K562 (cell line): ENCODE data around the gene AK2. TPM values are rescaled to one million over a fixed set of nuclear protein-coding genes. Genes with fewer than 3 reads are reported as not detected.

Source experiments
- ESRRA ChIP-seq: fragments of 450-650 bp; IDR thresholded peaks from 2 replicates; pipeline ENCODE4 v1.6.1; 2014; ENCODE audit warnings: low read depth, mild to moderate bottlenecking, moderate library complexity, borderline replicate concordance
- FOXJ3 ChIP-seq: sonication (generic); formaldehyde crosslinking; IDR thresholded peaks from 2 replicates; pipeline ENCODE4 v1.4.0; 2020; ENCODE audit warnings: mild to moderate bottlenecking, missing genetic modification reagents
- FOXM1 ChIP-seq, 2 experiments: fragments of 450-650 bp in 1 of 2; sonication (generic) in 1 of 2; formaldehyde crosslinking in 1 of 2; IDR thresholded peaks; 2 replicates each; pipeline versions ENCODE4 v1.6.1 to v1.9.0; 2017 to 2022; ENCODE audit warnings: low read depth in 2 of 2, mild to moderate bottlenecking in 2 of 2, missing genetic modification reagents in 1 of 2, moderate library complexity in 1 of 2
- GABPB1 ChIP-seq: sonication (generic); formaldehyde crosslinking; IDR thresholded peaks from 2 replicates; pipeline ENCODE4 v1.8.0; 2022; ENCODE audit warnings: mild to moderate bottlenecking, missing genetic modification reagents
- GATA2 ChIP-seq: sonication (generic); formaldehyde crosslinking; IDR thresholded peaks from 2 replicates; pipeline ENCODE4 v1.4.0; 2020; ENCODE audit warnings: mild to moderate bottlenecking, missing genetic modification reagents
- GTF2A2 ChIP-seq: IDR thresholded peaks from 2 replicates; pipeline ENCODE4 v1.6.1; 2016; ENCODE audit warnings: mild to moderate bottlenecking, missing genetic modification characterization, missing compliant biosample characterization
- GTF3C2 ChIP-seq: IDR thresholded peaks from 3 replicates; pipeline ENCODE4 v1.6.1; 2011; ENCODE audit warnings: borderline replicate concordance, mild to moderate bottlenecking, moderate library complexity; ENCODE audit not compliant: insufficient read length; ENCODE audit errors: extremely low read depth
- KAT8 ChIP-seq: fragments of 450-650 bp; IDR thresholded peaks from 2 replicates; pipeline ENCODE4 v1.6.1; 2016; ENCODE audit warnings: low read depth, mild to moderate bottlenecking
- MAZ ChIP-seq, 2 experiments: fragments of 450-650 bp in 1 of 2; sonication (generic) in 1 of 2; formaldehyde crosslinking; IDR thresholded peaks in 1 of 2; conservative IDR thresholded peaks in 1 of 2; 2 replicates each; pipeline versions ENCODE4 v1.4.0 to v1.5.0; 2020; ENCODE audit warnings: mild to moderate bottlenecking in 1 of 2, missing genetic modification reagents in 1 of 2
- NR1H2 ChIP-seq: sonication (generic); formaldehyde crosslinking; IDR thresholded peaks from 2 replicates; pipeline ENCODE4 v1.4.0; 2020; ENCODE audit warnings: mild to moderate bottlenecking, missing genetic modification reagents
- NR2C2 ChIP-seq, 2 experiments: fragments of 200-800 bp in 1 of 2; sonication (Bioruptor generic) in 1 of 2; sonication (generic) in 1 of 2; formaldehyde crosslinking in 1 of 2; IDR thresholded peaks; 2 replicates each; pipeline versions ENCODE4 v1.6.1 to v1.8.0; 2016 to 2022; ENCODE audit warnings: mild to moderate bottlenecking in 1 of 2, missing compliant biosample characterization in 1 of 2, missing genetic modification characterization in 1 of 2, missing genetic modification reagents in 1 of 2
- PHF21A ChIP-seq: fragments of 450-650 bp; IDR thresholded peaks from 2 replicates; pipeline ENCODE4 v1.6.1; 2017; ENCODE audit warnings: low read depth, borderline replicate concordance
- PHTF2 ChIP-seq: fragments of 250-450 bp; sonication (Bioruptor Pico); IDR thresholded peaks from 2 replicates; pipeline ENCODE4 v1.5.0; 2021; ENCODE audit warnings: mild to moderate bottlenecking
- SMARCE1 ChIP-seq: fragments of 450-650 bp; IDR thresholded peaks from 2 replicates; pipeline ENCODE4 v1.7.1; 2016; ENCODE audit warnings: mild to moderate bottlenecking
- ZNF184 ChIP-seq: sonication (generic); formaldehyde crosslinking; IDR thresholded peaks from 2 replicates; pipeline ENCODE4 v1.5.0; 2020; ENCODE audit warnings: missing genetic modification reagents
- ZNF217 ChIP-seq: sonication (generic); formaldehyde crosslinking; IDR thresholded peaks from 2 replicates; pipeline ENCODE4 v1.8.0; 2022; ENCODE audit warnings: mild to moderate bottlenecking, missing genetic modification reagents
- ZNF318 ChIP-seq, 2 experiments: fragments of 450-650 bp; IDR thresholded peaks; 2 replicates each; pipeline ENCODE4 v1.6.1; 2016; ENCODE audit warnings: mild to moderate bottlenecking in 2 of 2, borderline replicate concordance in 1 of 2, low read depth in 1 of 2, moderate library complexity in 1 of 2
- ZNF830 ChIP-seq: fragments of 250-450 bp; sonication (Bioruptor Pico); IDR thresholded peaks from 2 replicates; pipeline ENCODE4 v1.5.0; 2021; ENCODE audit warnings: mild to moderate bottlenecking
- polyA plus RNA-seq, 8 experiments: library from polyadenylated mRNA; depleted of rRNA in 4 of 8; stranded (reverse) in 5 of 8; unstranded in 3 of 8; fragments of >200 nt; fragmentation: Nextera tagmentation in 2 of 8; fragmentation: Illumina TruSeq in 1 of 8; extraction: Ambion mirVana in 2 of 8; extraction: Trizol in 1 of 8; gene quantifications; 2 replicates each; pipeline versions ENCODE4 v1.2.1 to v1.2.3, GENCODE V29; 2011 to 2014; ENCODE audit warnings: inconsistent platforms in 1 of 8, missing spikeins in 1 of 8
- total RNA-seq, 7 experiments: library from RNA; depleted of rRNA in 6 of 7; stranded (reverse); fragments of >200 nt in 6 of 7; fragmentation: Illumina TruSeq in 2 of 7; extraction: Trizol in 2 of 7; gene quantifications; 2 replicates each; pipeline versions ENCODE4 v1.2.1 to v1.2.3, GENCODE V29; 2011 to 2021; ENCODE audit warnings: low replicate concordance in 1 of 7

Gene AK2
- total and polyA plus RNA-seq, 9 of the 15 experiments (the other 6 are each of a cell fraction or from before 2014, with no cell fraction given), result 105 to 1,050 (median 509) TPM

- TF ChIP-seq ZNF318 (IDR thresholded peaks at IDR 0.05; ENCODE audit: borderline replicate concordance in 1 of 2, low read depth in 1 of 2) (no peak), GATA2 (CRISPR knock-in tag) (no peak), NR2C2 (CRISPR knock-in tag; IDR thresholded peaks at IDR 0.05) (no peak), NR2C2 (tag; IDR thresholded peaks at IDR 0.05) (peak; percentile 63; the same call in 1 of the 2 replicates), PHTF2 (CRISPR knock-in tag) (no peak), PHF21A (no peak), NR1H2 (no peak), ZNF830 (CRISPR knock-in tag) (no peak), MAZ (CRISPR knock-in tag; conservative IDR thresholded peaks at IDR 0.05 in 1 of 2, IDR thresholded peaks at IDR 0.05 in 1 of 2) (no peak), ESRRA (peak; percentile 78; the same call in 1 of the 2 replicates), FOXJ3 (no peak), GTF3C2 (no peak), ZNF217 (CRISPR knock-in tag) (no peak), ZNF184 (CRISPR knock-in tag) (no peak), GTF2A2 (tag) (no peak), KAT8 (no peak), GABPB1 (CRISPR knock-in tag) (peak; percentile 42; the same call in 1 of the 2 replicates), FOXM1 (IDR thresholded peaks at IDR 0.05; ENCODE audit: low read depth) (no peak), FOXM1 (CRISPR knock-in tag; IDR thresholded peaks at IDR 0.05; ENCODE audit: low read depth) (no peak), SMARCE1 (0 out of 2 replicates have a peak, but pooled peaks have one; percentile 25)
Observed at GRCh38 chr1:33045814-33046213, 9.1 kb upstream of the AK2 start (continued).
